AG09319 (cell line): ENCODE data around the gene FANCC.

Source experiments
- DNase-seq: peaks from one replicate; pipeline ENCODE4 v3.0.0-alpha.2; 2010; ENCODE audit warnings: low read depth; ENCODE audit errors: extremely low read depth
- CTCF ChIP-seq: IDR thresholded peaks from 2 replicates; pipeline ENCODE4 v1.5.1; 2011; ENCODE audit warnings: low read depth, mild to moderate bottlenecking, inconsistent platforms, low read length, moderate library complexity

FANCC gene

GRCh38 chr9:95082401-95083084, 235.0 kb downstream of the FANCC start:
- TF ChIP-seq CTCF: no peak
- no peak for DNase-seq

- DNase-seq: no peak
- TF ChIP-seq CTCF: no peak
Measured at GRCh38 chr9:95081998-95082397, 235.5 kb downstream of the FANCC start.

- DNase-seq: no peak
- TF ChIP-seq CTCF: no peak
Measured at GRCh38 chr9:95080961-95081647, 236.4 kb downstream of the FANCC start.

GRCh38 chr9:95079461-95079860, 238.0 kb downstream of the FANCC start:
- DNase-seq: no peak
- TF ChIP-seq CTCF: no peak

- no peak for DNase-seq
- TF ChIP-seq CTCF: no peak
Measured at GRCh38 chr9:95078939-95079338, 238.6 kb downstream of the FANCC start.

GRCh38 chr9:95078511-95078910, 239.0 kb downstream of the FANCC start:
- DNase-seq: no peak
- TF ChIP-seq CTCF: no peak

GRCh38 chr9:95077766-95078370, 239.6 kb downstream of the FANCC start:
- DNase-seq: no peak
- no peak for TF ChIP-seq CTCF
